Loucy (cell line): ENCODE results near the gene CROCC.
"Not testable (repeated sequence)": the region's sequence is repeated elsewhere in the genome, so short reads cannot be mapped to it uniquely, and the experiment has no call there.

Experiments used
- EZH2phosphoT487 ChIP-seq: fragments of 200-600 bp; IDR thresholded peaks from 2 replicates; pipeline ENCODE4 v1.6.1; 2018; ENCODE audit warnings: antibody characterized with exemption, mild to moderate bottlenecking, moderate library complexity, borderline replicate concordance
- TF ChIP-seq, protein P1 (sequence below): fragments of 200-600 bp; sonication (generic); conservative IDR thresholded peaks from 2 replicates; pipeline ENCODE4 v1.5.1; 2014; ENCODE audit warnings: mild to moderate bottlenecking, antibody characterized with exemption, low read length

GRCh38 chr1:16911851-16912721, 9.6 kb upstream of the CROCC start:
- TF ChIP-seq, protein P1, sequence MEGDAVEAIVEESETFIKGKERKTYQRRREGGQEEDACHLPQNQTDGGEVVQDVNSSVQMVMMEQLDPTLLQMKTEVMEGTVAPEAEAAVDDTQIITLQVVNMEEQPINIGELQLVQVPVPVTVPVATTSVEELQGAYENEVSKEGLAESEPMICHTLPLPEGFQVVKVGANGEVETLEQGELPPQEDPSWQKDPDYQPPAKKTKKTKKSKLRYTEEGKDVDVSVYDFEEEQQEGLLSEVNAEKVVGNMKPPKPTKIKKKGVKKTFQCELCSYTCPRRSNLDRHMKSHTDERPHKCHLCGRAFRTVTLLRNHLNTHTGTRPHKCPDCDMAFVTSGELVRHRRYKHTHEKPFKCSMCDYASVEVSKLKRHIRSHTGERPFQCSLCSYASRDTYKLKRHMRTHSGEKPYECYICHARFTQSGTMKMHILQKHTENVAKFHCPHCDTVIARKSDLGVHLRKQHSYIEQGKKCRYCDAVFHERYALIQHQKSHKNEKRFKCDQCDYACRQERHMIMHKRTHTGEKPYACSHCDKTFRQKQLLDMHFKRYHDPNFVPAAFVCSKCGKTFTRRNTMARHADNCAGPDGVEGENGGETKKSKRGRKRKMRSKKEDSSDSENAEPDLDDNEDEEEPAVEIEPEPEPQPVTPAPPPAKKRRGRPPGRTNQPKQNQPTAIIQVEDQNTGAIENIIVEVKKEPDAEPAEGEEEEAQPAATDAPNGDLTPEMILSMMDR, result not testable (repeated sequence)
- TF ChIP-seq EZH2phosphoT487, result not testable (repeated sequence)
